Stimulated activated CD8-positive, alpha-beta memory T cell treated with anti-CD3 and anti-CD28 coated beads, Interleukin-12 subunit alpha, Interleukin-12 subunit beta, amount 100 ng/mL, for 24 hours (primary cell): ENCODE results near the gene HERPUD2.
A peak's percentile ranks its signal among the peaks of the same experiment; 100 is the strongest.

Experiments used
- DNase-seq: peaks from one replicate; pipeline ENCODE4 v3.0.0-alpha.2; 2020; ENCODE audit errors: extremely low read depth

HERPUD2 gene

DNA sequence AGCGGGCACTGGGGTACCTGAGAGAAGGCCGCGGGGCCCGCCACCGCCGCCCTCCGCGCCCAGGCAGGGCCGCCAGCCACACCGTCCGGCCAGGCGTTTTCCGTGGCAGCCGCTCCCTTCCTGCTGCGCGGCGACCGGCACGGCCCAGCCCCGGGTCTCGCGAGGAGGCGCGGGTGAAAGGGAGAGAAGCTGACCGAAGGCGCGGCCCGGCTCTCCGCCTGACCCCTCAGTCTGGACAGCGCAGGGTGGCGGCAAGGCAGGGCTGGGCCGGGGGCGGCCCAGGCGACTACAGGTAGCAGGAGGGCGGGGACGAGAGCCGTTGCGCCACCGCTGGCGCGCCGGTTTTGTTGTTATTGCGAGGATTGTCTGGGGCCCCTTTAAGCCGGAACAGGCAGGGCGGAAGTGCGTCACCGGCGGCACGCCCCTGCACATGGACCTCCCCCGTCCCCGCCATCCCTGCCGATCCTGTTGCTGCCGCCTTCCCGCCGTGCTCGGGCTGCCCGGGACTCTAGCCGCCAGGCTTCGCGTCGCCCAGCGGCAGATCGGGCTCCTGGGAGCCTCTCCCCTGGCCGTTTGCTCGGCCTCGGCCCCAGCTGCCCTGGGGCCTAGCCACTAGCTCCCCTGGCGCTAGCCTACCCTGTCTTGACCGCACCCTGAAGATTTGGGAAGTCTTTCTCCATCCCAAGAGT, at the start of gene HERPUD2:
HERPUD2 (minus strand) TSS at position 352 of the 689 bp plus-strand sequence. CDS start 805 bp downstream, outside the sequence.
- peak; percentile 81 for DNase-seq

GRCh38 chr7:35738889-35739288, 44.0 kb upstream of the HERPUD2 start:
- no peak for DNase-seq

DNA sequence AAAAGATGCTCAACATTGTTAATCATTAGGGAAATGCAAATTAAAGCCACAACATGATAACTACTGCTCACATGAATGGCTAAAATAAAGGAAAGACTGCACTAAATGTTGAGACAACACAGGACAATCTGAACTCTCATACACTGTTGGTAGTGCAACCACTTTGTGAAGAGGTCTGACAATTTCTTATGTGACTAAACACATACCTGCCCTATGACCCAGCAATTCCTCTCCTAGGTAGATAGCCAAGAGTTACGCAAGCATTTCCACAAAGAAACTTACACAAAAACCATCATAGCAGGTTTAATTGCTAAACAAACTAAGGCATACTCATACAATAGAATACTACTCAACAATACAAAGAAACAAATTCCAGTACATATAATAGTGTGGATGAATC, 41.8 kb upstream of the HERPUD2 start:
- no peak for DNase-seq

DNA sequence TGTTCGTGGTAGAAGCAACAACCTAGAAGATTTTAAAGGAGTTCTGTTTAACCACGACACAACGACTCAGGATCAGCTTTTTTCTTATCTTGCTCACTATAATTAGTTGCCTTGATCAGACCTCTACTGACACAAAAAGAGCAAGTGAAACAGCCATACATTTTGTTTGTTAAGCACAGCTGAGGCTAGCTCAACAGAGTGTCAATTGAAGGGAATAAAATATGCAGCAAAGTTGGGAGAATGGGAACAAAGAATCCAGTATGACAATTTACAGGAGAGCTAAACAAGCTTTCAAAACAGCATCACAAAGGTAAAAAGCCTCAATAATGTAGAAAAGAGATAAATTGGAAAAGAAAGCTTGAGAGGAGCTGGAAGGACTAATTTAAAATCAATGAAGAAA, 40.5 kb upstream of the HERPUD2 start:
- no peak for DNase-seq

DNA sequence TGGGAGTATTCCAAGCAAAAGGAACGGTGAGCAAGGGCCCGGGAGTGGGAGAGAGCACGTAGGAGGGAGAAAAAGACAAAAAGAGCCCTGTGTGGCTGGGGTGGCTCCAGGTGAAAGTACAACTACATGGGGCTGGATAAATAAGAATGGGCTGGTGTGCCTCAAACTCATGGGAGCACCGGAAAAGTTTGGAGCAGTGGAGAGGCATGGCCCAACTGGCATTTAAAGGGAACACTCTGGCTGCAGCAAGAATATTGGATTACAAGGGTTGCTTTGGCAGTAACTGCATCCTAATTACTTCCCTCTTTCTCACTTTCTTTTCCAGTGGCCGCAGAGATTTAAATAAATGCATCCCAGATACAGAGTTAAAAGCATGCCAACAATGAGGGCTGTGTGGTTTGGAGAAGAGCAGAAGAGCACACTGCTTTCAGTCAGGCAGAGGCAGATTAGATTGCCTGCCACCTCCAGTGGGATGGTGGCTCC, 39.1 kb upstream of the HERPUD2 start:
- DNase-seq, result no peak

- no peak for DNase-seq
Measured at GRCh38 chr7:35731349-35731748, 36.4 kb upstream of the HERPUD2 start.

GRCh38 chr7:35729061-35729783, 34.3 kb upstream of the HERPUD2 start:
- DNase-seq, result no peak

DNA sequence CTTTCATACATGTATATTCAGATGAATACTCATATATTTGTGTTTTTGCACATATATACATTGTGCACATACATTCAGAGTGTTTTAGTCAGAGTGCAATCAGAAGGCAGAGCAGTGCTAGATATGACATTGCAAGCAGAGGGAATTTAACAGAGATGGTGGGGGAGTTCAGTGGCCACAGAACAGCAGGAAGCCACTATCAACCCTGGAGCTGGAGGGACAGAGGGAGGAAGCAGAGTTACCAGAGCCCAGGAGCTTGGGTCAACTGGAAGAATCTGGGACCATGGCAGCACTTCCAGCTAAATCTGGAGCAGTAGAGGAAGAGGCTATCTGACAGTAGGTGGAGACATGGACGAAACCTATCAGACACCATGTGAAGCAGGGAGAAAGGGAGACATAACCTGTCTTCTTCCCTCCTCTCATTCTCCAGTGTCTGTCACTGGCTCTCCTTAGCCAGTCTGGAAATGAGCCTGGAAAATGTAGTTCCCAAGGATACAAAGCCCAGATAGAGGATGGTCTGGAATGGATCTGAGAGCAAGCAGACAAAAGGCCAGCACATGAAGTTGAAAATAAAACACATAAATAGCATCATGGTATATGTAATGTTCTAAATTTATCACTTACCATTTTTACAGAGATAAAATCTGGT, 33.6 kb upstream of the HERPUD2 start:
- DNase-seq, result no peak

DNA sequence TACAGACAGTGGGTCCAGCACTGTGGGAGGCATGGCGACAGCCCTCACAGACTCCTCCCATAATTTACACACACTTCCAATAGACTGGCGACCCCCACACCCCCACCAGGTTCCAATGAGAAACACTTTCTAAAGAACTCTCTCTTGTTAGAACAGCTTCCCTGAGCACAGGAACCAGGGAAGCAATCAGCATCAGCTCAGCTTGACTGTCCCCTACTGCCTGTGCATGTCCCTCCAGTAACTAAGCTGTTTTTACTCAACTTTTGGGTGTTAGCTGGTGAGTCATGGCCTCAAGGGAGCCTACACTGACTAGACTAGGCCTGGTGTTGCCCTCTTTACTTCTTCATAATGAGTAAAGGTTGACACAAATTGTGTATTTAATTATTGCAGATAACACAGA, 32.6 kb upstream of the HERPUD2 start:
- no peak for DNase-seq

DNA sequence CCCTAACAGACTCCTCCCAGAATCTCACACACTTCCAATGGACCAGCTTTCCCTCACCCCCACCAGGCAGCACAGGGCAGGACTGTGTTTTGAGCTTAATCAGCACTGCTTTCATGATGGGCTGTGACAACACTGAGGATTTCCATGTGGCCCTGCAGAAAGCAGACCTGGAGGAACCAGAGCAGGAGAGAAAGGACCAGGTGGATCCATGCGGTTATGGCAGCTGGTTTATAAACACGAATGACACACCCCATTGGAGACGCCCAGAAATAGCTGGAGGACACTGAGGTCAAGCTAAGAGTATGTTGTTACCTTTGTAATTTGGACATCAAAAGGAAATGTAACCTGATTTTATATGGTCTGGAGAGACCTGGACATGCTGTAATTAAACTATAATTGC, 31.7 kb upstream of the HERPUD2 start:
- DNase-seq, result no peak

DNA sequence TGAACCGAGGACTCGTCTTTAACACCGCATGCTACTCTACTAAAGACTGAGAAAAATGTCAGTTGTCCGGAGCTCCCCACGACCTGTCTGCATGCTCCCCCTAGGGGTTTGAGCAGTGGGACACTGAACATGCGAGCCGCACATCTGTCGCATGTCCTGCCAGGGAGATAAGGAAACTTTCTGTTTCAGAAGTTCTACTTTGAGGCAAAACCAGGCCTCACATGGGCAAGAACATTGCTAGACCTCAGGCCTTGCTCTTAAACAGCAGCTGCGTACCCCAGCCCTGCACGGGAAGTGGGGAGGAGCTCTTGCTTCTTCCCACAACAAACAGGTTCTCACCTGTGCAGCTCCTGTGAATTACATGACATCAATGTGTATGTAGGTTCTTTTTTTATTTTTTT, 30.3 kb upstream of the HERPUD2 start:
- DNase-seq, result no peak

- DNase-seq, result no peak
Measured at GRCh38 chr7:35723011-35723410, 28.1 kb upstream of the HERPUD2 start.

GRCh38 chr7:35722054-35722849, 27.3 kb upstream of the HERPUD2 start:
- DNase-seq, result no peak

- no peak for DNase-seq
Measured at GRCh38 chr7:35721288-35721687, 26.4 kb upstream of the HERPUD2 start.

DNA sequence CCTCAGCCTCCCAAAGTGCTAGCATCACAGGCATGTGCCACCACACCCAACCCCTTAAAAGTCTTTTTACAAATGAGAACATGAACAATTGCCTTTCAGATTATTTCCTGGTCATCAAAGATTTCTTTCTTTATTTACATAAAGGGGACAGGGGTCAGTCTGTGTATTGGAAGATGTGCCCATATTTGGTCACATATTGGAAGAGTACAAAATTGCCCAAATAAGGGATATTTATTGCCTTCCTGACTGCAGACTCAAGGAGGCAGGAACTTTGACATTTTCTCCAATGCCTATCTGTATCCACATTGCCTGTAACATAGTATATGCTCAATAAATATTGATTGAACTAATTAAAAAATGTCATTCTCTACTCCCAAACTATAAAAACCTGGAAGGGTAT, 25.9 kb upstream of the HERPUD2 start:
- DNase-seq, result no peak

- no peak for DNase-seq
Measured at GRCh38 chr7:35720032-35720431, 25.1 kb upstream of the HERPUD2 start.

DNA sequence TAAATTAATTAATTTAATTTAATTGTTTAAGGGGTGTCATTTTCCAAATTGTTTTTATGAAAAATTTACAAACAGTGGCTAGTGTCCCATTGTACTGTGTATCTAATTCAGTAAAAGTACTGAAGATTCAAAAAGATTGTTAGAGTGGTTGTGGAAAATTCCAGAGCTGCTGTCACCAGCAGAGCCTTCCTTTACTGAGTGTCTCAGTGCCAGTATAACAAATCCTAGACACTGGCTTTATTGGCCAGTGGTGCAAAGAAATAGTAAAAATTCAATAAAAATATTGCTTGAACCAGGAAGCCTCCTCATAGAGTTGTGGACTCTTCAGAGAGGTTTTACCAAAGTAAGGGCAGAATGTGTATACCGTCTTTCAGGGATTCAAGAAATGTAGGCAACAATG, 23.1 kb upstream of the HERPUD2 start:
- no peak for DNase-seq

DNA sequence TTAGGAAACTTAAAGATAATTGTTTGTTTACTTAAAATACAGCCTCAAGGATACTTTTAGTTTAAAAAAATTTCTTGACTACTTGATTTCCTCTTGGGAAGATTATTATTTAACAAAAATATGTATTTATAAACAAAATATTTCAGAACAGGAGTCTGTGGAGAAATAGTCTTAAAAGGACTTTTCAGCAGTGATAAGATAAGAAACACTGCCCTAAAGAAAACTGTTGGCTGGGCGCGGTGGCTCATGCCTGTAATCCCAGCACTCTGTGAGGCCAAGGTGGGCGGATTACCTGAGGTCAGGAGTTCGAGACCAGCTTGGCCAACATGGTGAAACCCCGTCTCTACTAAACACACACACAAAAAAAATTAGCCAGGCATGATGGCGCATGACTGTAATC, 22.6 kb upstream of the HERPUD2 start:
- DNase-seq, result no peak

GRCh38 chr7:35717013-35717412, 22.1 kb upstream of the HERPUD2 start:
- no peak for DNase-seq

DNA sequence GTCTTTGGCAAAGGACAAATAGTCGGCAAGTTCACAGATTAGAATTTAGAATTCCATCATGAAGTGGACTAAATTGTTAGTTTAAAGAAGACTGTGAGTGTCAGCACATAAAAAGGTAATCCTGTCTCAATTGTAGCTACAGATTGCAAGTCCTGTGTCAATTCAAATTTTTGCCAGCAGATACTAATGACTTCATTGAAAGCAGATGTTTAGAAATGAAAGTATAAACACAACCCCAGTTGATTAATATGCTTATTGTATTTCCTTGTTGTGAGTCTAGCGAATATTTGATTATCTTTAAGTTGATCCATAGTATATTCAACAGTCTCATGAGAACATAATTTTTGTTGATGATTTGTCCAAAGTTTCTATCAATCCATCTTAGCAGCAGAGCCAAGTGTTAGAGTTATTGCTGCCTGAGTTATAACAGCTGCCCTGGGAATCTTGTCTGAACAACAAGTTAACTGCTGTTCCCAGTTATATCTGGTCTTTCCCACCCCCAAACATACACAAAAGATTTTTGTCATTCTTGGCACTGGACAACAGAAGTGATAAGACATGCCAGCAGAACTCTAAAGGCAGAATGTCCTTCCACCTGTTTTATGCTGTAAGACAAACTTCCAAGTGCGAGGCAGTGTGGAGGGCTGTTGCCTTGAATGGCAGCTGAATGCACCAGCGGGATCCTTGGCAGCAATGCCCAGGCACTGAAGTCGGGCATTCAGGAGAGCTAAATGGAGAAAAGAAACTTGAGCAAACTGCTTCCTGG, 21.3 kb upstream of the HERPUD2 start:
- no peak for DNase-seq

GRCh38 chr7:35714862-35715261, 19.9 kb upstream of the HERPUD2 start:
- DNase-seq, result no peak
